BE2C (cell line): ENCODE results near the gene FLOT2.

Source experiments
- DNase-seq: peaks from one replicate; pipeline ENCODE4 v3.0.0-alpha.2; 2020
- H3K27me3 ChIP-seq: fragments of 250-450 bp; sonication (Bioruptor Pico); 2 replicates; pipeline ENCODE4 v1.5.1; 2020; ENCODE audit warnings: mild to moderate bottlenecking
- H3K36me3 ChIP-seq: fragments of 250-450 bp; sonication (Bioruptor Pico); 2 replicates; pipeline ENCODE4 v1.5.1; 2020; ENCODE audit warnings: mild to moderate bottlenecking
- H3K4me1 ChIP-seq: fragments of 250-450 bp; sonication (Bioruptor Pico); 2 replicates; pipeline ENCODE4 v1.5.1; 2020
- H3K4me3 ChIP-seq: 2 replicates; pipeline ENCODE4 v1.5.1; 2011; ENCODE audit warnings: low read depth, low read length
- H3K9me3 ChIP-seq: fragments of 250-450 bp; sonication (Bioruptor Pico); 2 replicates; pipeline ENCODE4 v1.5.1; 2020
- CTCF ChIP-seq: IDR thresholded peaks from 2 replicates; pipeline ENCODE4 v1.5.1; 2012; ENCODE audit warnings: mild to moderate bottlenecking, low read depth, low read length

FLOT2 gene

GRCh38 chr17:28911411-28912045, 14.0 kb upstream of the FLOT2 start:
- no peak for DNase-seq
- no peaks in the 10 kb centered on the region for H3K27me3 ChIP-seq
- H3K4me3 ChIP-seq, result no peak overlapping the region
- peaks cover 77% of the 10 kb centered on the region for H3K36me3 ChIP-seq
- no peak for TF ChIP-seq CTCF
- H3K9me3 ChIP-seq, result no peaks in the 10 kb centered on the region
- H3K4me1 ChIP-seq, result no peaks in the 10 kb centered on the region

GRCh38 chr17:28910534-28910933, 13.0 kb upstream of the FLOT2 start:
- no peaks in the 10 kb centered on the region for H3K9me3 ChIP-seq
- no peak overlapping the region for H3K4me3 ChIP-seq
- H3K4me1 ChIP-seq, result no peaks in the 10 kb centered on the region
- no peak for TF ChIP-seq CTCF
- no peaks in the 10 kb centered on the region for H3K27me3 ChIP-seq
- peaks cover 69% of the 10 kb centered on the region for H3K36me3 ChIP-seq
- no peak for DNase-seq

- no peak for DNase-seq
Measured at GRCh38 chr17:28908640-28909167, 11.2 kb upstream of the FLOT2 start.

GRCh38 chr17:28907709-28908475, 10.4 kb upstream of the FLOT2 start:
- no peaks in the 10 kb centered on the region for H3K4me1 ChIP-seq
- H3K9me3 ChIP-seq, result no peaks in the 10 kb centered on the region
- no peak for TF ChIP-seq CTCF
- no peak for DNase-seq
- H3K4me3 ChIP-seq, result no peak overlapping the region
- H3K27me3 ChIP-seq, result no peaks in the 10 kb centered on the region
- H3K36me3 ChIP-seq, result peaks cover 49% of the 10 kb centered on the region

More at GRCh38 chr17:28908640-28909167, 11.2 kb upstream of the FLOT2 start:
- no peaks in the 10 kb centered on the region for H3K9me3 ChIP-seq
- TF ChIP-seq CTCF, result no peak
- H3K4me3 ChIP-seq, result no peak overlapping the region
- H3K27me3 ChIP-seq, result no peaks in the 10 kb centered on the region
- H3K36me3 ChIP-seq, result peaks cover 55% of the 10 kb centered on the region
- no peaks in the 10 kb centered on the region for H3K4me1 ChIP-seq

GRCh38 chr17:28906706-28907438, 9.3 kb upstream of the FLOT2 start:
- H3K4me3 ChIP-seq, result no peak overlapping the region
- H3K36me3 ChIP-seq, result peaks cover 38% of the 10 kb centered on the region
- no peak for TF ChIP-seq CTCF
- no peaks in the 10 kb centered on the region for H3K4me1 ChIP-seq
- H3K9me3 ChIP-seq, result no peaks in the 10 kb centered on the region
- DNase-seq, result no peak
- H3K27me3 ChIP-seq, result no peaks in the 10 kb centered on the region
